HG03342 (cell line): ENCODE measurements around the gene ABCG4.
A peak's percentile ranks its signal among the peaks of the same experiment; 100 is the strongest.
"Not testable (repeated sequence)": the region's sequence is repeated elsewhere in the genome, so short reads cannot be mapped to it uniquely, and the experiment has no call there.

Experiments
- ATAC-seq: cut with Tn5 transposase; IDR thresholded peaks from one replicate; pipeline ENCODE4 v1.9.1; 2021; ENCODE audit warnings: mild to moderate bottlenecking, moderate library complexity; ENCODE audit not compliant: unreplicated experiment

ABCG4 gene

DNA sequence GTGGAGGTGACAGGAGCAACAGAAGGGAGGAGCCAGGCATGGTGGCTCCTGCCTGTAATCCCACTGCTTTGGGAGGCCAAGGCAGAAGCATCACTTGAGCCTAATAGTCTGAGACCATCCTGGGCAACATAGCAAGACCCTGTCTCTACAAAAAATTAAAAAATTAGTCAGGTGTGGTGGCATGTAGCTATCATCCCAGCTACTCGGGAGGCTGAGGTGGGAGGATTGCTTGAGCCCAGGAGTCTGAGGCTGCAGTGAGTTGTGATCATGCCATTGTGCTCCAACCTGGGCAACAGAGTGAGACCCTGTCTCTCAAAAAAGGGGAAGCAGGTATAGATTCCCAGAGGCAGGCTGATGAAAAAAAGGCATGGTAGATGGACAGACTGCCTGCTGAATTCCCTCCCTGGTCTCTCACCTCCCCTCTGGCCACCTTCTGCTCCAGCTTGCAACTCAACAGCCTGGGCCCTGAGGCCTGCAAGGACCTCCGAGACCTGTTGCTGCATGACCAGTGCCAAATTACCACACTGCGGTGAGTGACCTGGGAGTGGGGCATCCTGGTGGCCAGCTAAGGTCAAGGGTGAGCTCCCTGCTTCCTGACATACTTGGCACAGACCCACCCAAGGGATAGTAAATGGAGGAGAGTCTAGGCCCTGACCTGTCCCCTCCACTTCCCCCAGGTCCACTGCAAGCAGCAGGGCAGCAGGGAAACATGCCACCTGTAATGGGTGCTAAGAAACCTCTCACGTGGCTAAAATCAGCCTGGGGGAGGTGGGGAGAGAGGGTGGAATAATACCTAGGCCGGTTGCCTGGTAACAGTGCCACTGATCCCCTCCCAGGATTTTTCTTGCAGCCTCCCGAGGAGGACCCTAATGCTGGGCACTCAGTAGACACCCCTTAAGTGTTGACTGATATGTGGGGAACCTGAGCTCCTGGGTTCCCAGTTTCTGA is 32.2 kb downstream of the ABCG4 start:
- ATAC-seq = no peak

DNA sequence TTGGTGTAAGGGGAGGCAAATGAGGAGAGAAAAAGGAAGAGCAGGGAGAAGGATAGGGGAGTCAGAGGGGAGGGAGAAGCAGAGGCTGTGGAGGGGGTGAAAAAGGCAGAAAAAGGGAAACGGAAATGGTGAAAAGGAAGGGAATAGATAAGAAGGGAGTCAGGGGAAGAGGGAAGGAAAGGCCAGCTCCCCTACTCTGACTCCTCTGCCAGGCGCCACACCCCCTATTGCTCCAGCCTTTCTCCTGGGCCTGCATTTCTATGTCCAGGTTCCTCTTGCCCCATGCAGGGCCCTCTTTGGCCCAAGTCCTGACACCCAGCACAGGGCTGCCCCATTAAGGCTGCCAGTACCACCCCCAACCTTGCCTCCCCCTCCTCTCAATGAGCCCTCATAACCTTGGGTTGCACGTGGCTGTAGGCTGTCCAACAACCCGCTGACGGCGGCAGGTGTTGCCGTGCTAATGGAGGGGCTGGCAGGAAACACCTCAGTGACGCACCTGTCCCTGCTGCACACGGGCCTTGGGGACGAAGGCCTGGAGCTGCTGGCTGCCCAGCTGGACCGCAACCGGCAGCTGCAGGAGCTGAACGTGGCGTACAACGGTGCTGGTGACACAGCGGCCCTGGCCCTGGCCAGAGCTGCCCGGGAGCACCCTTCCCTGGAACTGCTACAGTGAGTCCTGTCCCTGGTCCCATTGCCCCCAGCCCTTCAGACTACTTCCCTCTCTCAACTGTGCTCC is 33.0 kb downstream of the ABCG4 start:
- ATAC-seq = no peak

DNA sequence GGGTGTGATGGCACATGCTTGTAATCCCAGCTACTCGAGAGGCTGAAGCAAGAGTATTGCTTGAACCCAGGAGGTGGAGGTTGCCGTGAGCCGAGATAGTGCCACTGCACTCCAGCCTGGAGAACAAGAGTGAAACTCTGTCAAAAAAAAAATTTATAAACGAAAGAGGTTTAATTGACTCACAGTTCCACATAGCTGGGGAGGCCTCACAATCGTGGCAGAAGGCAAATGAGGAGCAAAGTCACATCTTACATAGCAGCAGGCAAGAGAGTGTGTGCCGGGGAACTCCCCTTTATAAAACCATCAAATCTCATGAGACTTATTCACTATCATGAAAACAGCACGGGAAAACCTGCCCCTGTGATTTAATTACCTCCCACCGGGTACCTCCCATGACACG is 35.5 kb downstream of the ABCG4 start:
- ATAC-seq = not testable (repeated sequence)

DNA sequence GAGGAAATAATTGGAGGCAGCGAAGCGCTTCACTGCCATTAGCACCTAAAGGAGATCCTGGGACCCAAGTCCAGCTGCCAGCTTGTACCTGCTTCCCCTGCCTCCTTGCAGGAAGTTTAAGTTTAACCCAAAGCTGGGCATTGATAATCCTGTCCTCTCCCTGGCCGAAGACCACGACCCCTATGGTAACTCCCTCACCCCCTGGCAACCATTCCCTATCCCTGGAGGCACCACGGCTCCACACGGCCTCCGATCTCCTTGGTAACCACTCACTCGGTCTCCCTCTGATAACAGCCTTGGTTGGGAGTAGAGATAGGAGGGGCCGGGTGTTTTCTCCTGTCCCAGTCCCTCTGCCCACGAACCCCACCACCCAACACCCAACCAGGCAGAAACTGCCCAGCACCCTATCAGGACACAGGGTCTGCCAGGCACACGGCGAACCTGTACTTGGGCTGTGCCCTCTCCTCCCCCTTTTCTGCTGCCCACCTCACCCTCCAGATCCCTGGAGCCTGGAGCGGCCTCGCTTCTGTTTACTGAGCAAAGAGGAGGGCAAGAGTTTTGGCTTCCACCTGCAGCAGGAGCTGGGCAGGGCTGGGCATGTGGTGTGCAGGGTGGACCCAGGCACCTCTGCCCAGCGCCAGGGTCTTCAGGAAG is 37.3 kb downstream of the ABCG4 start:
- ATAC-seq = no peak

DNA sequence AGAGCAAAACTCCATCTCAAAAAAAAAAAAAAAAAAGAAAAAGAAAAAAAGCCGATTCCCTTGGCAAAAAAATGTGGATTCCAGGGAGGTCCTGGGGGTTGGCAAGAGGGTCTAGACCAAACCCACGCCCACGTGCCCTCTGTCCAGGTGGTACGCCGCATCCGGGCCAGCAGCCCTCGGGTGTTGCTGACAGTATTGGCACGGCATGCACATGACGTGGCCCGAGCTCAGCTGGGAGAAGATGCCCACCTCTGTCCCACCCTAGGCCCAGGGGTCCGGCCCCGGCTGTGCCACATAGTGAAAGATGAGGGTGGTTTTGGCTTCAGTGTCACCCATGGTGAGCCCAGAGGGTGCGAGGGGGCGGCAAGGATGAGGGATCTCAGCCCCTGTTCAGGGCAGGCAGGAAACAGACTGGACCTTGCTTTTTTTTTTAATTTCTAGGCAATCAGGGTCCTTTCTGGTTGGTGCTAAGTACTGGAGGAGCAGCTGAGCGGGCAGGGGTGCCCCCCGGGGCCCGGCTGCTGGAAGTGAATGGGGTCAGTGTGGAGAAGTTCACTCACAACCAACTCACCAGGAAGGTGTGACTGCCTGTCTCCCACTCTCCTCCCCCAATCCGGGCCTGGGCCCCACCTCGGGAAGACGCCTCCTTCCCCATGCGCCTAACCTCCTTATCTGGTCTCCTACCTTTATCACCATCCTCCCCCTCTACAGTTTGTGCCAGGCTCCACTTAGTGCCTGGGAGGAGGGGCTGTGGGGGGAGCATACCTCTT is 38.5 kb downstream of the ABCG4 start:
- no peak for ATAC-seq

DNA sequence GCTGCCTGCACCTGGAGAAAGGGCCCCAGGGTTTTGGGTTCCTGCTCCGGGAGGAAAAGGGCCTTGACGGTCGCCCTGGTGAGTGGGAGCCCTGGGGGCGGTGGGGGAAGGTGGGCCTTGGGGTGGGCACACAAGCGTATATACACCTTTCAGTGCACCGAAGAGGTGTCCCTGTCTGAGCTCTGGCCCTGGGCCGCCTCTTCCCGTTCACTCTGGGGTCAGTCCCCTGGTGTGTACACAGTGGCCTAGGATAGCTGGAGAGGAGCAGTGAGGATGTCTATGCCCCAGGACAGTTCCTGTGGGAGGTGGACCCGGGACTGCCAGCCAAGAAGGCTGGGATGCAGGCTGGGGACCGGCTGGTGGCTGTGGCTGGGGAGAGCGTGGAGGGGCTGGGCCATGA is 39.2 kb downstream of the ABCG4 start:
- no peak for ATAC-seq

DNA sequence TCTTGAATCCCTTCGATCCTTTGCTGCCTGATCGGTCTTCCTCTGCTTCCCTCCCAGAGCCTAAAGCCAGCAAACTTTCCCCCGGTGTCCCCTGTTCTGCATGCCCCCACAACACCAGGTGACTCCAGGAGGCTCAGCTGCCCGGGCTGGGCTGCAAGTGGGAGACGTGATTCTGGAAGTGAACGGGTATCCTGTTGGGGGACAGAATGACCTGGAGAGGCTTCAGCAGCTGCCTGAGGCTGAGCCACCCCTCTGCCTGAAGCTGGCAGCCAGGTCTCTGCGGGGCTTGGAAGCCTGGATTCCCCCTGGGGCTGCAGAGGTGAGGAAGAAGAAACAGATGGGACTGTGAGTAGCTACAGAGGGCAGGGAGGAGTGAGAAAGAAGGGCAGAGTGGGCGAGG is 40.0 kb downstream of the ABCG4 start:
- no peak for ATAC-seq

DNA sequence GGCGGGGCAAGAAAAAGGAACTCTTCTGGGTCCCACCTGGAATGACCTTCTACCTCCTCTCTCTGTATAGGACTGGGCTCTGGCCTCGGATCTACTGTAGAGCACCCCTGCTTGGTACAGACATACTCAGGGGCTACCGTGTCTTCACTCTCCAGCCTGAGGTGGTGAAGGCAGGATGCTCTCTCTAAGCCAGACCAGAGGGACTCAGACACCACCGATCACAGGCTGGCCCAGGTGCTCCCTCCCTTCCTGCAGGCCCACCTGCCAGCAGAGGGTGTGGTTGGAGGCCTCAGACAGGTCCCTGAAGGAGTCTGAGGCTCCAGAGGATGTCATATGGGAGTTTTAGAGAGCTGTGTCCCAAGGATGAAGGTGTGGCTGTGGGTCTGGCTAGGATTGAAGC is 40.5 kb downstream of the ABCG4 start:
- ATAC-seq = no peak

DNA sequence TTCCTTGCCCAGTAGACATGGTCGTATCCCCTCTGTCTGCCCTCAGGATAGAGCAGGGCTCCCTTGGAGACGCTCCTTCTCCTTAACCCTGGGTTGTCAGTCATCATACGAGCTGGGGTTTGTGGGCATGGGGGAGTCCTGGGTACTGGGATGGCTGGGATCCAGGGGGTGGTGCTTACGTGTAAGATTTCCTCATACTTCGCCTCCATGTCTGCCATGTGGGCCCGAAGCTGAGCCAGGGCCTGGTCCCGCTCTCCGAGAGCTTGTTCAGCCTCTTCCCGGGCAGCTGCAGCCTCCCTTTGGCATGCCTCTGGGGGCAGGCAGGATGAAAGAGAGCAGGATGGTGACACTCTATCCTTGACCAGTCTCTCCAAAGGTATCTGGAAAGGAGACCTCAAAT is 41.7 kb downstream of the ABCG4 start:
- ATAC-seq = no peak

DNA sequence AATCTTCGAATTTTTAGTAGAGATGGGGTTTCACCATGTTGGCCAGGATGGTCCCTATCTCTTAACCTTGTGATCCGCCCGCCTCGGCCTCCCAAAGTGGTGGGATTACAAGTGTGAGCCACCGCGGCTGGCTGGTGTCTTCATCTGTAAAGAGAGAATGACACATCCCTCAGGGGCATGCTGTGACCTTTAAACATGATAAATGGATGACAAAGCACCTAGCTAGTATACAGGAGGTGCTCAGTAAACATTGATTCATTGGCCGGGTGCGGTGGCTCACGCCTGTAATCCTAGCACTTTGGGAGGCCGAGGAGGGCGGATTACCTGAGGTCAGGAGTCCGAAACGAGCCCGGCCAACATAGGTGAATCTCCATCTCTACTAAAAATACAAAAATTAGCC is 42.4 kb downstream of the ABCG4 start:
- not testable (repeated sequence) for ATAC-seq

DNA sequence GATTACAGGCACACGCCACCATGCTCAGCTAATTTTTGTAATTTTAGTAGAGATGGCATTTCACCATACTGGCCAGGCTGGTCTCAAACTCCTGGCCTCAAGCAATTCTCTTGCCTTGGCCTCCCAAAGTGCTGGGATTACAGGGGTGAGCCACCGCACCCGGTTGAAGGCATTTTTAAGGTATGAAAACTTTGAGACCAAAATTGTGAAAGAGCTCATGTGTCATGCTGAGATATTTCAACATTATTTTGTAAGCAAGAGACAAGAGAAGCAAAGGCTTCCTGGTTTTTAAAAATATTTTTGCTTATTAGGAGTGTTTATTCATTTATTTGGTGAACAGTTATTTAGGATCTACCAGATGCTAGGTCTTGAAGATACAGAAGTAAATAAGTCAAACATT is 43.3 kb downstream of the ABCG4 start:
- no peak for ATAC-seq

DNA sequence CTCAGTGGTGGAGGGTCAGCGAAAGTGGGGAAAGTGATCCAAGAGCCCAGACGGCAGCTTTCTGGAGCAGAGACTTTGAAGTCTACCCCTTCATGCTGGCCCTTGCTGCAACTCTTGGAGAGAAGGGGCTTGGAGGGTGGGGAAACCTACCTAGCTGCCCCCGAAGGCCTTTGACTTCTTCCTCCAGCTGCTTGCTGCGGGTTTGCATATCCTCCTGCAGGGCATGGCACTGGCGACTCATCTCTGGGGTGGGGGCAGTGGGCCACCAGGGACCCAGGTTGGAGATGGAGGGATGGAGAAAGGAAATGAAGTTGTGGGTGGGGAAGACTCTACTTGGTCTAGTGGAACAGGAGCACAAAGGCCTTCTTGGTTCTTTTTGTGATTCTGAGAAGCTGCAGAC is 44.1 kb downstream of the ABCG4 start:
- no peak for ATAC-seq

DNA sequence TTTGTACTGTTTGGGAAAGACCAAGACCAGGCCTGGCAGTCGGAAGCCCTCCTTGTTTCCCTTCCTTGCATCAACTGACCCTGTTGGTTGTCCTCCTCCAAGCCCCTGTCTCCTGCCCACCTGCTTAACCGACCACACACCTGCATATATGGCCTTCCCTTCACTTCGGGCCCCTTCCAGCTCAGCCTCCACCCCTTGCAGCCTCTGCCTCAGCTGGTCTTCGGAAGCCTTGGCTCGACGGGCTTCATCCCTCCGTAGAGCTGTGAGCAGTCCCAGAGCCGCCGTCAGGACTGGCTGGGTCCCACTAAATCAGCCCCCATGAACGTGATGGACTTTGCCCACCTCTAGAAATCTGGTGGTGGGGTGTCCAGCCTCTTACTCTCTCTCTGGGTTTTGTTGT is 44.8 kb downstream of the ABCG4 start:
- no peak for ATAC-seq

DNA sequence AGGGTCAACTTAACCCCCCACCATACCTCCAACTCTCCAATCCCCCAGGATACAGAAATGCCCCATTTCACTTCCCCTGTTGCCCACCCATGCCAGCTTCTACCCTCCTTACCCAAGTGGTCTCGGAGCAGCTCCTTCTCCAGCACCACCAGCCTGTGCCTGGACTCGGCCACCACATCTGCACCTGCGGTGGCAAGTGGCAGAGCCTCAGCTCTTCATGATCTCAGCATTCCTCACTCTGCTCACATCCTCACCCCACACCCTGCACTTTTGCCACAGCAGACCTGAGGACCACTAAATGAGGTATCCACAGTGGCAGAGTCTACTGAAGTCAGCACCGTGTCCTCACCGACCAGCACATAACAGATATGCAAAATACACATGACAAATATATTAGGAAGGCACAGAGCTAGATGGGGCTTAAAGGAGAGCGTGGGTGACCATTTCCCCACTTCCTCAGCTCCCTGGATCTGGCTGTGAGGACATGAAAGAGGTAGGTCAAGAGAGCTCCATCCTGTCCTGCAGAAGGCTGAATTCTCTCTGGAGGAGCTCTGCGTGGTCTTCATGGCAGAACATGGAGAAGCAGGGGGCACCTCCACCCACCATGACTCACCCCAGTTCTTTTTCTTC is 46.1 kb downstream of the ABCG4 start:
- no peak for ATAC-seq

DNA sequence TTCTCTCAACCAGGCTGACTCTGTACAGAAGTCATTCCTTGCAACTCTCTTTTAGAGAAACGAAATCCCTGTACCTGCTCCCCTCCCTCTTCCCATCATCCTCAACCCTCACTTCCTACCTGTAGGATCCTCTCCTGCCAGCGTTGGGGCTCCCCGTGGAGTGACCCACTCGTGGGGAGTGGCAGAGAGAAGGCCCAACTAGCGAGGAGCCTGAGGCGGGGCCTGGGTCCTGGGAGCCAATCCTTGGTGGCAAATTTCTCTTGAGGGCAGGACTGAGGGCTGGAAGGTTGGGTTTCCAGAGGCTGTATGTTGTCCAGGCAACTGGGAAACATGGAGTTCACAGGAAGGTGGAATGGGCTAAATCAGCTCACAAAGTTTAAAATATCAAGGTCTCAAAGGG is 46.8 kb downstream of the ABCG4 start:
- ATAC-seq = no peak

DNA sequence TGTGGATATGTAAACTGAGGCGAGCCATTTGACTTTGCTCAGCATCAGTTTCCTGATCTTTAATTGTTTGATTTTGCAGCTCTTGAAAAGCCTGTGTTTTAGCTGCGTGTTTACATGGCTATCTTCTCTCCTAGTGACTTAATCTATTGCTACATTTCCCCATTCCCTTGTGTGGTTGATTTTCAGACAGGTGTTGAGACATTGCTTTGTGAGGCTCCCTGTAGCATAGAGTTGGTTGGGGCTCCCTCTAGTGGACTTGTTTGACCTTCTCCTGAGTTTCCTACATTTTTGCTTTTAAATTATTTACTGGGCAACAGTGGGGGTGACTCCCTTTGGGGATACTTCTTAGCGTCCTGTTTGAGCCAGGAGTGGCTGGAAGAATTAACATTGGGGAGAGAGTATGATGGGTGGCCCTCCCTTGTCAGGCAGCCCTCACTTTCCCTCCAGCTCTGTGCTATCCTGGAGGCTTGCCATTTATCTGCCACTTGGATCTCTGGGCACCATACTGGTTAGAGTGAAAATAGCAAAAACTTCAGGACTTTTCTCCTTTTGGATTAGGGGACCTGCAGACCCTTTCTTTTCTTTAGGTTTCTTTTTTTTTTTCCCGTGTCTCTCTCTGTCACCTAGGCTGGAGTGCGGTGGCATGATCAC is 48.1 kb downstream of the ABCG4 start:
- ATAC-seq = peak; percentile 65

DNA sequence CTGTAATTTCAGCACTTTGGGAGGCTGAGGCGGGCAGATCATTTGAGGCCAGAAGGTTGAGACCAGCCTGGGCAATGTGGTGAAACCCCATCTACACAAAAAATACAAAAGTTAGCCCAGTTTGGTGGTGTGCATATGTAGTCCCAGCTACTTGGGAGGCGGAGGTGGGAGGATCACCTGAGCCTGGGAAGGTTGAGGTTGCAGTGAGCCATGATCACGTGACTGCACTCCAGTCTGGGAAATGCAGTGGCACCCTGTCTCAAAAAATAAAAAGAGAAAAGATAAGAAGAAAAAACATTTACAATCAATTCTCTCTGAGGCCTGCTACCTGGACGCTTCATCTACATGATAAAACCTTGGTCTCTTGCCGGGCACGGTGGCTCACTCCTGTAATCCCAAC is 50.1 kb downstream of the ABCG4 start:
- ATAC-seq = no peak

DNA sequence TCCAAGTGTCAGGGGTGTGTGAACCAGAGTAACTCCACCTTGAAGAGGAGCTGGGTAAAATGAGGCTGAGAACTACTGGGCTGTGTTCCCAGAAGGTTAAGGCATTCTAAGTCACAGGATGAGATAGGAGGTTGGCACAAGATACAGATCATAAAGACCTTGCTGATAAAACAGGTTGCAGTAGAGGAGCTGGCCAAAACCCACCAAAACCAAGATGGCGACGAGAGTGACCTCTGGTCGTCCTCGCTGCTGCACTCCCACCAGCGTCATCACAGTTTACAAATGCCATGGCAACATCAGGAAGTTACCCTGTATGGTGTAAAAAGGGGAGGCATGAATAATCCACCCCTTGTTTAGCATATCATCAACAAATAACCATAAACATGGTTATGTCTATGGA is 52.4 kb downstream of the ABCG4 start:
- not testable (repeated sequence) for ATAC-seq

DNA sequence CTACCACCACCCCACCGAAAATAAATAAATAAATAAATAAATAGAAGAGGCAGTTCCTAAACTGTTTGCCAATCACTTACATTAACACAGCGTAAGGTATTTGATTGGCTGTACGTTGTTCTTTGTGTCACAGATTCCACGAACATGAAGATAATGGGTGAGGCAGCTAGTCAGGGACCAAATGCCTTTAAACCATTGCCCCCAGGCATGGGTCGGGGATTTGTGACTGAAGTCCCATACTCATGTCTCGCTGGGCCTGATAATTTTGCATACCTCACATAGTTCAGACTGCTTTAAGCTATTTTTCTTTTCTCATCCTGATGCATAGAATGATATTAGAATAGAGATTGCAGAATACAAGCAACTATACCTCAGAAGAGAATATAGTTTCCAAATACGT is 53.7 kb downstream of the ABCG4 start:
- ATAC-seq = no peak

DNA sequence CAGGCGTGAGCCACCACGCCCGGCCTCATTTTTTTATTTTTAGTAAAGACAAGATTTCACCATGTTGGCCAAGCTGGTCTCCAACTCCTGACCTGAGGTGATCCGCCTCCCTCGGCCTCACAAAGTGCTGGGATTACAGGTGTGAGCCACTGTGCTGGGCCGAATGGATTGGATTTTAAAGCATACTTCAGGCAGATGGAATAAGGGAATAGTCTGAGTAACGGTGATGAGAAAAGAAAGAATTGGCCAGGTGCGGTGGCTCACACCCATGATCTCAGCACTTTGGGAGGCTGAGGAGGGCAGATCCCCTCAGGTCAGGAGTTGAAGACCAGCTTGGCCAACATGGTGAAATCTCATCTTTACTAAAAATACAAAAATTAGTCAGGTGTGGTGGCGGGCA is 55.2 kb downstream of the ABCG4 start:
- no peak for ATAC-seq
